Limb (tissue), 2 donors: ENCODE data around the gene TEX38.
A peak's percentile ranks its signal among the peaks of the same experiment; 100 is the strongest.
"Not testable (repeated sequence)": the region's sequence is repeated elsewhere in the genome, so short reads cannot be mapped to it uniquely, and the experiment has no call there.

Source experiments
- DNase-seq, 2 donors: peaks; one replicate each; pipeline ENCODE4 v3.0.0-alpha.2; 2016; ENCODE audit errors: extremely low spot score in 2 of 2

Gene TEX38

DNA sequence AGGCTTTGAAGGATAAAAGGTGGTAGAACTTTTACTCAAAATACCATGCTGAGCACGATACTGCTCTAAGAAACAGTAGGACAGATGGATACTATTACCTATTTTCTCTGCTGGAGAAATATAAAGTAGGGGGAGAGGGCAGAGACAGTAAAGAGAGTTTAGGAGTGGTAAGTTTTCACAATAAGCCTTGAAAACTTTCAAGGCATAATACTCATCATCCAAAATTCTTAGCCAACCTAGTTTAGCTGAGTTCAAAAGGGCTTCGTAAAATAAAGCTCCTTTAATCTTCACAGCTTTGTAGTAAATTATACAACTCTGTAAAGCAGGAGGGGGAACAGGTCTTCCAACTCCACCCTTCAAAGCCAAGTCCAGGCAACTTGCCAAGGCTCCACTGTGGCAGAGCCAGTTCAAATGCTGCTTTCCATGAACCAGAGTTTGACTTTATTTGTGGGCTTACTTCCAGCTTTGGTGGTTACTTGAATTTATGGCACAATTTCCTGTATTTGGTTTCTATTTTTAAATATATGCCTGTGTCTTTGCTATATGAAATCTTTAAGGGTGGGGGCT lies 15.5 kb downstream of the TEX38 start:
- DNase-seq = peak; percentile 60 to 71

DNA sequence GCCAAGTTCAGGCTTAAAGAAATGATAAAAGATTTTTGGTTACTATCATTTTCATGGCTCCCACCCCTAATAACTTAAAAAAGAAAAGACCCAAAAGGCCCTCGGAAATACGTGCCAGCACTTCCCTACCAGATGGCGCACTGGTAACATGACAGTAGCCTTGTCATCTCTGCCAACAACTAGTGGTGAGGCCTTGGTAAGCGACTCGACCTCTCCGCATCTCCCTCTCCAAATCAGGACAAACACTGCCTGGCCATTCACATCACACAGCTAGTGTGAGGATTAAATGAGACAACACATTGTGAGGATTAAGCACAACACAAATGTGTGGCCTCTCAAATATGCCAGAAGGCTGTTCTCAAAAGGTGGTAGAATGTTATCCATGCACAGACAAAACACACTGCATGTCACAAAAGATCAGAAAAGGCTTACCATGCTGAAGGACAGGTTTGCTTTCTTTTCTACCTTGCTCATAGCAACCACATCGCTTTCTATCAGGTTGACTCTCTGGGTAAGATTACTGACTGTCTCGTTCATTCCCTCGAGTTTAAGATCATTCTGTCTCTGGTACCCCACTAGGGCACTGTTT lies 16.4 kb downstream of the TEX38 start:
- DNase-seq = no peak

DNA sequence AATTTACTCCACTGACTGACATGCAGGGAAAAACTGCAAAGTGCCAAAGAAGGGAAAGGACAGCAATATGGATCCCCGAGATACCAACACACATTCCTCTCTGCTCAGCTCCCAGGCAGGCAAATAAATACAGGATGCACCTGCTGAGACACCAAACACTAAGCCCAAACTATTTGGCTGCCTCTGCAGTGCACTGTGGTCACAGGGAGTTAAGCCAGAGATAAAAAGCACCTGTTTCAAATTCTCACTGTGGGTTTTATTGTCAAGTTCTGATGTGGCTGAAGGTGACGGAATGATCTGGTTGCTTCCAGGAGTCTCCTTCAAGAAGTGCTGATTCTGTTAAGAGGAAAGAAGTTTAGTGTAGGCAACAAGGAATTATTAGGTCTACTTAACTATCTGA lies 17.7 kb downstream of the TEX38 start:
- DNase-seq = peak in 1 of 2 donors; percentile 9

DNA sequence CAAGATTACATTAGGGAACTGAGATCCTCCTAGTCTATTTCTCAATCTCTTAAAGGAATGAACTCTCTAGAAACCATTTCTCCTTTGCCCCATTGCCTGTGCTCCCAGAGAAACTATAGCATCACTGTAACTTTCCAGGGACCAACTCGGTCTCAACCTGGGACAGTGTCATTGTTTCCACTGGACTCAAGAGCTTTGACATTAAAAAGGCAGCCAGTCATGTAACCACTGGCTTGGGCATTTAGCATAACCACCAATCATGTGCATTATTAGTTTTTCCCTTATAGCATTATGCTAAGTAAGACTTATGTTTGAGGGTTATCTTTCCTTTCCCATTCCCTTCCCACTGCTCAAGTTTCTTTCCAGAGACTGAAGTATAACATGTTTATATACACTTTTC lies 18.2 kb downstream of the TEX38 start:
- DNase-seq = no peak

DNA sequence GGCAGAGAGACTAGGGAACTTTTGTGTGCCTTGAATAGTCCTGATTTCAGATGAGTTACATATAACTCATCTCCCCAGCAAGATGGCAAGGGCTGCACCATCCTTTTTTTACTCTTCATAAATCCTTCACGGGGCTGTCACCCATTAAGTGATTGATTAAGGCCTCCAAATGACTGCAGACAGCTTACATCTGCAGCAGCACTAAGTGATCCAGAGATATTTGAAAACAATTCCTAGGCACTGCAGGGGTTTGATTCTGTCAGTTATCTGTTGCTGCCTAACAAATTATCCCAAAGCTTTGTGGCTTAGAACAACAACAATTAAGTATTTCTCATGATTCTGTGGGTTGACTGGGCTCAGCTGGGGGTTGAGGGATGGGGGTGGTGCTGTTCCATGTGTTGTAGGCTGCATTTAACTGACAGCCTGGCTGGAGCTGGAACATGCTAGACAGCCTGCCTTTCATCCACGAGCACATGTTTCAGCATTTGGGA lies 19.3 kb downstream of the TEX38 start:
- DNase-seq = no peak

DNA sequence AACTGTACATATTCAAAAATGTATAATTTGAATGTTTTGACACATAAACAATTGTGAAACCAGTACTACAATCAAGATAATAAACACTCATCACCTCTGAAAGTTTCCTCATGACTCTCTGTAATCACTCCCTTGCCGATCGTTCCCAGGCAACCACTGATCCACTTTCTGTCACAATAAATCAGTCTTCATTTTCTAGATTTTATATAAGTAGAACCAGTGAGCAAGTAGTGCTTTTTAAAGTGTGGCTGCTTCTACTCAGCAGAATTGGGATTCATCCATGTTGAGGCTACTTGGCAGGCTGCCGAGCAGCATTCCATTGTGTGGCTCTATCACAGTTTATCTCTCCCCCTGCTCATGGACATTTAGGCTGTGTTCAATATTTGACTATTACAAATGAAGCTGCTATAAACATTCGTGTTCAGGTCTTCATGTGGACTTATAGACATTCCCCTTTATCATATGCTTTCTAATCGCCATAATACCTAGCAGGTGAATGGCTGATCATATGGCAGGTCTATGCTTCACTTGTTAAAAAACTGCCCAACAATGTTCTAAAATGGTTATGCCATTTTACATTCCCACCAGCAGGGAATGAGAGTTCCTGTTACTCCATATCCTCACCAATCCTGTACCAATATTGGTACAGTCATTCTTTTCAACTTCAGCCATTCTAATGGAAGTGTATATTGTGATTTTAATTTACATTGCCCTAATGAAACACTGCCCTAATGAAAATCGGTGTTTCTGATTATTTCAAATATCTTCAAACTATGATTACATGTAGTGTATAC lies 20.5 kb downstream of the TEX38 start:
- no peak for DNase-seq

DNA sequence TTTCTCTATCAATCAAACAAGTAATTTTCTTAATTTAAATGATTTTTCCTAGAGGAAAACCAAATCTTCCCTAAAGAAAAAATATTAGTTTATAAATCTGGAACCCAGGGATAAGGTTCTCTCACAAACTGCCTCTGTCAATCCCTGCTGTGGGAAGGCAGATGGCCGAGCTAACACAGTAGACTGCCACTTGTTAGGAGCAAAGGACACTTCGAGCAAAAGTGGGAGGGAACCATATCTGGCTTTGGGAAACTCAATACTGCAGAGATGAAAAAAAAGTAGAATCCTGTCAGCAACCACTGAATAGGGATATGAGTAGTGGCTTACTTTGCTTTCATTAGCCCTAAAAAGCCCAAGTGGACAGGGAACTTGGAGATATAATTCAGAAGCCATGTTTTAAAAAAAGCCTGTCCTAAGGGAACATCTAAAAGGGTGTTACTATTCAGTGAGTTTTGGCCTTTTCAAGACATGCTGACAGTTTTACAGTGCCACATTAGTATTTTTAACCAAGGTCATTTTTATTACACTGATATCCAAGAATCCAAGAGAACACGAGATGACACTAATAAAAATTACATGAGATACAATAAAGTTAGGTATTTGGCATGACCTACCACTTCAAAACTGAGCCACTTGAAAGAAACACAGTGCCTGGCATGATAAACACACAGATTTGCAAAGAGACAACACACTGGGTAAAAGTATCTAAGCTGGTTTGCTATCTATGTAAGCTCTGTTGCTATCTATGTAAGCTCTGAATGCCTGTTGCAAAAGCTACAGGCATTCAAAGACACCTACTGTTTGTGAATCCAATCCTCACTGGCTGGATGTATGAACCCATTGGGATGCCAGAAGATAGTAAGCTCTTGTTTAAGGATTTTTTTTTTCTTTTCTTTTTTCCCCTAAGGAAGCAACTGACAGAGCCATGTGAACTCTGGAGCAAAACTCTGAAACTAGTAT lies 21.4 kb downstream of the TEX38 start:
- DNase-seq = no peak

DNA sequence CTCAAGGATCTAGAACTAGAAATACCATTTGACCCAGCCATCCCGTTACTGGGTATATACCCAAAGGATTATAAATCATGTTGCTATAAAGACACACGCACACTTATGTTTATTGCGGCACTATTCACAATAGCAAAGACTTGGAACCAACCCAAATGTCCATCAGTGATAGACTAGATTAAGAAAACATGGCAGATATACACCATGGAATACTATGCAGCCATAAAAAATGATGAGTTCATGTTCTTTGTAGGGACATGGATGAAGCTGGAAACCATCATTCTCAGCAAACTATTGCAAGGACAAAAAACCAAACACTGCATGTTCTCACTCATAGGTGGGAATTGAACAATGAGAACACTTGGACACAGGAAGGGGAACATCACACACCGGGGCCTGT lies 23.0 kb downstream of the TEX38 start:
- not testable (repeated sequence) for DNase-seq

DNA sequence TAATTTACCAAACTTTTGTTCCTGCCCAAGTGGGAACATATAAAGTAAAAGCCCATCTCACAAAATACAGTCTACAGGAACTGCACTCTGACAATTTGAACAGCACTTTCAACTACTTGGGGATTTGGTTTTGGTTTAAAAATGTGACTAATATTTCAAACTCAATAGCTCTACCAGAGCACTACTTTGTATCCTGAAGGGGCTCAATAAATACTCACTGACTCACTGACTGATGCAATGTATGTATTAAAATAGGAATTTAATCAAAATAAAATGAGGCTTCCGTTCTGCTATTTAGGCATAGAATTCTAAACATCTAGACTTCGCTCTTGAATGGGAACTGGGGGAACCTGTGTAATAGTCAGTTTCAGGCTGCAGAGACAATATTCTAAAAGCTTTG lies 25.4 kb downstream of the TEX38 start:
- DNase-seq = no peak

DNA sequence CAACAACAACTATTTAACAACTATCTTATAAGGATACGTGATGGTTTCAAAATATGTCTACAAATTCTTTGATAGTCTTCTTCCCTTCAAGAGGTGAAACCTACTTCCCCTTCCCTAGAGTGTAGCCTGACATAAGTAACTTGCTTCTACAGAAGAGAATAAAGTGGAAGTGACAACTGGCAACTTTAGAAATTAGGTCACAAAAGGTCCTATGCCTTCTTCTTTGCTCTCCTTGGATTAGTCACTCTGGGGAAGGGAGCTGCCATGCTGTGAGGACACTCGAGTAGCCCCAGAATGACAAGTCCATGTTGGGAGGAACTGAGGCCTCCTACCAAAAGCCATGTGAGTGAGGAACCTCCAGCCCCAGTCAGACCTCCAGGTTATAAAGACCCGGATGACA lies 28.0 kb downstream of the TEX38 start:
- no peak for DNase-seq

DNA sequence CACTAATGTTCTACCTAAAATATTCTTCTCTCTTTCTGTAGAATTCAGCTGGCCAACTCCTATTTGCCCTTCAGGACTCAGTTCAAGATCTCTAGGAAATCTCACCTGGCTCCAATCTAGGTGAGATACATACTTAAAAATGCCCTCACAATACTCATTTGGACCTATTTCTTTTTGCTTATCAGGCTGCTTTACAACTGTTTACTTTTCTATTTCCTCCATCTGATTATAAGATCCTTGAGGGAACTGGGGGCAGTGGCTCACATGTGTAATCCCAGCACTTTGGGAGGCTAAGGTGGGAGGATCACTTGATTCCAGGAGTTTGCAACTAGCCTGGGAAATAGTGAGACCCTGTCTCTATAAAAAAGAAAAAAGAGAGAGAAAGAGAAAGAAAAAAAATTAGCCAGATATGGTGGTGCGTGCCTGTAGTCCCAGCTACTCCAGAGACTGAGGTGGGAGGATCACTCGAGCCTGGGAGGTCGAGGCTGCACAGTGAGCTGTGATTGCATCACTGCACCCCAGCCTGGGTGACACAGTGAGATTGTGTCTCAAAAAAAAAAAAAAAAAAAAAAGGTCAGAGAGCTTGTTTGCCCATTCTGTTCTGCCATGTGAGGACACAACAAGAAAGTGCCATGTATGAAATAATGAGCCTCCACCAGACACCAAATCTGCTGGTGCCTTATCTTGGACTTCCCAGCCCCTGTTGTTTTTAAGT lies 32.4 kb downstream of the TEX38 start:
- no peak for DNase-seq

DNA sequence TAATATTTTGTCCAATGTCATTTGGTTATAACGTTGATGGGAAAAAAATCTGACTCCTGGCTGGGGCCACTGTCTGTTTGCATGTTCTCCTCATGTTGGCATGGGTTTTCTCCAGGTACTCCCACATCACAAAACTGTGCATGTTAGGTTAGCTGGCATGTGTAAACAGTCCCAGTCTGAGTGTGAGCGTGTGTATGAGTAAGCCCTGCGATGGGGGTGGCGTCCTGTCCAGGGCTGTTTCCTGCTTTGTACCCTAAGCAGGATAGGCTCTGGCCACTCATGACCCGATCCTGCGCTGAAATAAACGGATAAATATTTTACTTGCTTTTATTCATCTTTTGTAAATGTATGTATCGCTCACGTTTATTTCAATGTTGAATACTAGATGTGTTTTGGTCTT lies 33.8 kb downstream of the TEX38 start:
- DNase-seq = no peak

DNA sequence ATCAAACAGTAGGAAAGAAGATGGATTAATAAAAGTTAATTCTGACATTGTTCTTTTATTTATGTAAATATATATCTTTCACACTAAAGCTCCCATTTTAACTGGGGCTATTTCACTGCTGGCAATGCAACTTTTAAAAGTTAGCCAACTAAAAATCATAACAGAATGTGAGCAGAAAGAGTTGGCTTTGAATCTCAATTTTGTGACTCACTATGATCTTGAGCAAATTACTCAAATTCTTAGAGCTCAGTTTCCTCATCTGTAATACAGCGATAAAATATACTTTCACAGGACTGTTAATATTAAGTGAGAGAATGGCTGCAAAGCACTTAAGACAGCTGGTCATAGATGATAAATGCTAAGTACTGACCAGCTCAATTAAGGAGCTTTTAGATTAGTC lies 36.5 kb downstream of the TEX38 start:
- DNase-seq = no peak

DNA sequence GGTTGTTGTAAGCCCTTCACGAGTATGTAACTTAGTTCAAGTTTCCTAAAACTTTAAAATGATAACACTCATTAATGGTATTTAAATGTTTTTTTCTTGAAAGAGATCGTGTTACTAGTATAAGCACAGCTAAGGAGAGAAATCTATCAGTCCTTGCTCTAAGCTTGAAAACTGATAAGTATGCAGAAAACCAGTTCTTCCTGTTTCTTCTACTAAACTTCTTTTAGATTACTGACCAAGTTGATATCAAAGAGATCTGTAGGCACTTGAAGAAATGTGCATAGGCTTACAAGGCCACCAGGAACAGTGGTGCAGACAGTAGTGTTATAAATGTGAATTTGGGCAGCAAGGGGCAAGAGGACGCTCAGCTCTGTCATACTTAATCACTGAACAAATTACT lies 43.3 kb downstream of the TEX38 start:
- no peak for DNase-seq

DNA sequence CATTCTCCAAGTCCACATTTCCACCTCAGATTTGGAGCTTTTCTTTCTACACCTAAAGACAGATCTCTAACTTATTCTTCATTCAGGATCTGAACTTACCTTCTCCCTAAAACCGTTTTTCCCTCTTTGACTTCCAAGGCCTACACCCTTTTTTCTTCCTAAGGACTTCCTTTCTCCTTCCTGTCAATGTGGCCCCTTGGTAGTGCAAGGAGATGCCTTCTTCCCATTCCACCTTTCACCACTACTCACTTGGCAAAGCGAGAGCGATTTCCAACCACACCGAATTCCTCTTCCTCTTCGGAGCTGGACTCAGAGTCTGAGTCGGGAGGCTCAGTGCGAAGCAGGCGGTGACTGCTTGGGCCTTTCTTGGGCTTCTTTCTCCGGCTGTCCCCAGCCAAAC lies 46.0 kb downstream of the TEX38 start:
- no peak for DNase-seq

DNA sequence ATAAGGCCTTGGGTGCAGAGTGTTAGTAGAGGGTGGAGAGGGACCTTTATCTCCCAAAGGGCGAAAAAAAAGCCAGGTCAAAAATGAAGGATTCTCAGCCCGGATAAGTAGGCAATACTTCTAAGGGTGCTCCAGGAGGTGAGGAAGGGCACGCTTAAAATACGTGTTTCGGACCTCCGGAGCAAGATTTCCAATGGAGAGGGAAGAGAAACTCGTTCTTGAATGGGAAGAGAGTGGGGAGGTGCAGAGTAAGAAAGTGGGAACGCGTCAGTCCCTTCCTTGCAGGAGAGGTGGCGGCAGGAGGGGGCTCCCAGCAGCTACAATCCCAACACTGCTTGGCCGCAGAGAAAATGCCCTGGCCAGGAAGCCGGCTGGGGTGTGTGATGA lies 46.7 kb downstream of the TEX38 start:
- DNase-seq = no peak

DNA sequence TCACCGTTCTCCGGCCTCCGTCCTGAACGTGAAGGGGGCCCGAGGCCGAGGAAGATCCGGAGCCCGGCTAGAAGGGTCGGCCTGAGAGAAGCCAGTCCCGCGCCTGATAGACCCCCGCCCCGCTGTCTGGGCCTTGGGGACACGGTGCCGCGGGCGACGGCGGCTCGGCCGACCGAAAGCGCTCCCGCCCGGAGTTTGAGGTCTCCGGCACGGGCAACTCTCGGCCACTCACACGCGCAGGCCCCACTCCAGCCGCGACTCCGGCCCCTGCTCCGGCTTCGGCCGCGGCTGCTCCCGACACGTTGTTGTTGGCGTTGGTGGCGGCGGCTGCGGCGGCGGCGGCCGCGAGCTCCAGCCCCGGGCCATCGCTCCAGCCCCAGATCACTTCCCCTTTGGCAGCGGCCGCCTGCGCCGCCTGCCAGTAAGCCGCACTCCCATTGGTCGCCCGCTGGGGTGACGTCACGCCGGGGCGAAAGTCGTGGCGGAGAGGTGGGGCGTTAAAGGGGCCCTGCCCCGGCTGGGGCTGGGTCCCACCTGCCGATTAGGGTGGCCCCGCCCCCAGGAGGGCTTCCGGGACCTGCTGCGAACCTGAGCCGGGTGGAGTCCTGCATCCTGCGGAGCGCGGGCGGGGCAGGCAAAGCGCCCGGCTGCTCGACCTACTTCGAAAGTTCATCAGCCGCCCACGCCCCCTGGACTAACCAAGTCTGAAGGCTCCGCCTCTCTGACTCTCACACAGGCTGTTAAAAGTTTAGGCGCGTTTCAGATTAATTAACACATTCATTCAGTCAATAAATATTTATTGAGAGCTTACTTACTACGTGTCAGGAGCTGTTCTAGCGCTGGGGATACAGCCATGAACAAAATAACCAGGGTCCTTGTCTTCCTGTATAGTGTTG lies 47.3 kb downstream of the TEX38 start, which contains the start of gene EFCAB14:
EFCAB14 (minus strand) TSS at position 388 of the 896 bp plus-strand sequence. CDS start 1,027 bp downstream, outside the sequence.
- DNase-seq = peak; percentile 93 to 98

DNA sequence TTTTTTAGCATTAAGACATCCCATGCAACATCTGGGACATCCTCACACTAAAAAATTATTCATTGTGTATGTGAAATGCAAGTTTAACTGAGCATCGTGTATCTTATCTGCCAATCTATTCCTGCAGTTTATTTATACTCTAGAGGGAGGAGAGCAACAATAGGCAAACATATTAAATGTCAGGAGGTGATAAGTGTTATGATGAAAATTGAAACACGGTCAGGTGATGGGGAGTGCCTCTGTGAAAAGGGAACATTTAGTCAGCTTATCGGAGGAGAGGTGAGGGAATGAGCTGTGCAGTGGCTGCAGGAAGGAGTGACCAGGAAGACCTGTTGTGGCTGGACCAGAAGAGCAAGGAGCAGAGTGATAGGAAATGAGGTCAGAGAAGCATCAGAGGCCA lies 48.0 kb downstream of the TEX38 start:
- DNase-seq = no peak

DNA sequence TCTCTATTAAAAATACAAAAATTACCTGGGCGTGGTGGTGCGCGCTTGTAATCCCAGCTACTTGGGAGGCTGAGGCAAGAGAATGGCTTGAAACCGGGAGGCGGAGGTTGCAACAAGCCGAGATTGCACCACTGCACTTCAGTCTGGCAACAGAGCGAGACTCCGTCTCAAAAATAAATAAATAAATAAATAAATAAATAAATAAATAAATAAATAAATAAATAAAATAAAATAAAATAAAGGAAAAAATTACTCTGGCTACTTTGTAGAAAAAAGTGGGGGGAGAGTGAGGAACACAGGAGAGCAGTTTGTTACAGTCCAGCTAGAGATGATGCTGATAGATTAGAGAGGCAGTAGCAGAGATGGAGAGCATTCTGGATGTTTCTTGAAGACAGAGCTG lies 48.7 kb downstream of the TEX38 start:
- DNase-seq = not testable (repeated sequence)

DNA sequence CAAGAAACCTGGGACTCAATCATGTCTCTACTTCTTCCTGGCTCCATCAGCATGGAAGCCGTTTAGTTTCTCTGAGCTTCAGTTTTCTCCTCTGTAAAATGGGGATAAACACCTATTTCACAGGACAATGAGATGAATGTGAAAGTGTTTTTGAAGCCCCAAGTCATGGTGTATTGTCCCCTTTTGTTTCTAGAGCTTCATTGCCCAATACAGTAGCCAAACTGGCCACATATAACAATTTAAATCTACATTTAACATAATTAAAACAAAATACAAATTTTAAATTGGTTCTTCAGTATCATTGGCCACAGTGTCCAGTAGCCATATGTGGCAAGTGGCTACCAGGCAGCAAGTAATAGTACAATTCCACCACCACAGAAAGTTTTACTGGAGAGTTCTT lies 49.5 kb downstream of the TEX38 start:
- DNase-seq = no peak
